Measurements from ENCODE around the gene PAWR.

DNA sequence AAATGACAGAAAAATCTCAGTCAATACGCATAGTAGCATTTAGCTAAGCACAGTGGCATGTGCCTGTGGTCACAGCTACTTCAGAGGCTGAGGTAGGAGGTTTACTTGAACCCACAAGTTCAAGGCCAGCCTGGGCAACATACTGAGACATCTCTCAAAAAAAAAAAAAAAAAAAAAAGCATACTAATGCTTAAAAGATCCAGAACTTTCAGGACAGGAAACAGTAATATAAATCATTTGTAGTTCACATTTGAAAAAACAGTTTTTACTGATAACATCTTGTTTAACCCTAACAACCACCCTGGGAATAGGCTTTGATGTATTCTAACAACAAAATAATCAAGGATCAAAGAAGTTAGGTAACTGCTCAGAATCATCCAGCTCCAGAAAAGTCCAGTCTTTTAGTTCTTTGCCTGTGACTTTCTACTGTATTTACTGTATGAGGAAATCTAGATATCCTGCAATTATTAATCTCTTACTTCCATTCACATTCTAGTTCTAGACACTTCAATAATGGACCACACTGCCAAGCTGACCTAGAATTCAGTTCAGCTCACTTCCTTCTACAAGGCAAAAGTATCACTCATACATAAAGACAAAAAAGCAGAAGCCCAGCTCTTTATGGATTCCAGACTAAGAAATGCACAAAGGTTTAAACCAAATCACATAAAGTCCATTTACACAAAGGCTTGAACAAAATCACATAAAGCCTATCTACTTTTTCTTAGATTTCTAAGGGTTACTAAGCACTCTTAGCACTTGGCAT, 28.5 kb downstream of the PAWR start:
- TF ChIP-seq, protein P1, sequence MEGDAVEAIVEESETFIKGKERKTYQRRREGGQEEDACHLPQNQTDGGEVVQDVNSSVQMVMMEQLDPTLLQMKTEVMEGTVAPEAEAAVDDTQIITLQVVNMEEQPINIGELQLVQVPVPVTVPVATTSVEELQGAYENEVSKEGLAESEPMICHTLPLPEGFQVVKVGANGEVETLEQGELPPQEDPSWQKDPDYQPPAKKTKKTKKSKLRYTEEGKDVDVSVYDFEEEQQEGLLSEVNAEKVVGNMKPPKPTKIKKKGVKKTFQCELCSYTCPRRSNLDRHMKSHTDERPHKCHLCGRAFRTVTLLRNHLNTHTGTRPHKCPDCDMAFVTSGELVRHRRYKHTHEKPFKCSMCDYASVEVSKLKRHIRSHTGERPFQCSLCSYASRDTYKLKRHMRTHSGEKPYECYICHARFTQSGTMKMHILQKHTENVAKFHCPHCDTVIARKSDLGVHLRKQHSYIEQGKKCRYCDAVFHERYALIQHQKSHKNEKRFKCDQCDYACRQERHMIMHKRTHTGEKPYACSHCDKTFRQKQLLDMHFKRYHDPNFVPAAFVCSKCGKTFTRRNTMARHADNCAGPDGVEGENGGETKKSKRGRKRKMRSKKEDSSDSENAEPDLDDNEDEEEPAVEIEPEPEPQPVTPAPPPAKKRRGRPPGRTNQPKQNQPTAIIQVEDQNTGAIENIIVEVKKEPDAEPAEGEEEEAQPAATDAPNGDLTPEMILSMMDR (conservative IDR thresholded peaks at IDR 0.05; ENCODE audit: low read depth in 2 of 2): no peak
- TF ChIP-seq EZH2 (IDR thresholded peaks at IDR 0.05; ENCODE audit: low read depth, unreplicated experiment) (no peak), POLR2AphosphoS5 (IDR thresholded peaks at IDR 0.05; ENCODE audit: low read depth) (no peak), ZNF331 (CRISPR knock-in tag; IDR thresholded peaks at IDR 0.05; ENCODE audit: low read depth) (no peak), EZH2phosphoT487 (IDR thresholded peaks at IDR 0.05; ENCODE audit: unreplicated experiment) (no peak), CREB1 (CRISPR knock-in tag; IDR thresholded peaks at IDR 0.05; ENCODE audit: low read depth) (no peak)
- TF ChIP-seq, protein P2, sequence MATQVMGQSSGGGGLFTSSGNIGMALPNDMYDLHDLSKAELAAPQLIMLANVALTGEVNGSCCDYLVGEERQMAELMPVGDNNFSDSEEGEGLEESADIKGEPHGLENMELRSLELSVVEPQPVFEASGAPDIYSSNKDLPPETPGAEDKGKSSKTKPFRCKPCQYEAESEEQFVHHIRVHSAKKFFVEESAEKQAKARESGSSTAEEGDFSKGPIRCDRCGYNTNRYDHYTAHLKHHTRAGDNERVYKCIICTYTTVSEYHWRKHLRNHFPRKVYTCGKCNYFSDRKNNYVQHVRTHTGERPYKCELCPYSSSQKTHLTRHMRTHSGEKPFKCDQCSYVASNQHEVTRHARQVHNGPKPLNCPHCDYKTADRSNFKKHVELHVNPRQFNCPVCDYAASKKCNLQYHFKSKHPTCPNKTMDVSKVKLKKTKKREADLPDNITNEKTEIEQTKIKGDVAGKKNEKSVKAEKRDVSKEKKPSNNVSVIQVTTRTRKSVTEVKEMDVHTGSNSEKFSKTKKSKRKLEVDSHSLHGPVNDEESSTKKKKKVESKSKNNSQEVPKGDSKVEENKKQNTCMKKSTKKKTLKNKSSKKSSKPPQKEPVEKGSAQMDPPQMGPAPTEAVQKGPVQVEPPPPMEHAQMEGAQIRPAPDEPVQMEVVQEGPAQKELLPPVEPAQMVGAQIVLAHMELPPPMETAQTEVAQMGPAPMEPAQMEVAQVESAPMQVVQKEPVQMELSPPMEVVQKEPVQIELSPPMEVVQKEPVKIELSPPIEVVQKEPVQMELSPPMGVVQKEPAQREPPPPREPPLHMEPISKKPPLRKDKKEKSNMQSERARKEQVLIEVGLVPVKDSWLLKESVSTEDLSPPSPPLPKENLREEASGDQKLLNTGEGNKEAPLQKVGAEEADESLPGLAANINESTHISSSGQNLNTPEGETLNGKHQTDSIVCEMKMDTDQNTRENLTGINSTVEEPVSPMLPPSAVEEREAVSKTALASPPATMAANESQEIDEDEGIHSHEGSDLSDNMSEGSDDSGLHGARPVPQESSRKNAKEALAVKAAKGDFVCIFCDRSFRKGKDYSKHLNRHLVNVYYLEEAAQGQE (IDR thresholded peaks at IDR 0.05; ENCODE audit: unreplicated experiment): no peak
- TF ChIP-seq, protein P3, sequence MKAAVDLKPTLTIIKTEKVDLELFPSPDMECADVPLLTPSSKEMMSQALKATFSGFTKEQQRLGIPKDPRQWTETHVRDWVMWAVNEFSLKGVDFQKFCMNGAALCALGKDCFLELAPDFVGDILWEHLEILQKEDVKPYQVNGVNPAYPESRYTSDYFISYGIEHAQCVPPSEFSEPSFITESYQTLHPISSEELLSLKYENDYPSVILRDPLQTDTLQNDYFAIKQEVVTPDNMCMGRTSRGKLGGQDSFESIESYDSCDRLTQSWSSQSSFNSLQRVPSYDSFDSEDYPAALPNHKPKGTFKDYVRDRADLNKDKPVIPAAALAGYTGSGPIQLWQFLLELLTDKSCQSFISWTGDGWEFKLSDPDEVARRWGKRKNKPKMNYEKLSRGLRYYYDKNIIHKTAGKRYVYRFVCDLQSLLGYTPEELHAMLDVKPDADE (IDR thresholded peaks at IDR 0.05): no peak
